T-helper 2 cell (primary cell): ENCODE data around the gene DNAJB14.
A peak's percentile ranks its signal among the peaks of the same experiment; 100 is the strongest.

Source experiments
- DNase-seq, 5 experiments: peaks; one replicate each; pipeline versions ENCODE4 v3.0.0 to v3.0.0-alpha.2; 2012 to 2022

DNAJB14 gene

GRCh38 chr4:99861120-99861905 is 85.1 kb downstream of the DNAJB14 start:
- DNase-seq: peak in 1 of 5 experiments; percentile 74

GRCh38 chr4:99860521-99860920 is 85.9 kb downstream of the DNAJB14 start:
- DNase-seq: no peak

- DNase-seq: no peak
Observed at GRCh38 chr4:99859618-99860017, 86.8 kb downstream of the DNAJB14 start.

DNA sequence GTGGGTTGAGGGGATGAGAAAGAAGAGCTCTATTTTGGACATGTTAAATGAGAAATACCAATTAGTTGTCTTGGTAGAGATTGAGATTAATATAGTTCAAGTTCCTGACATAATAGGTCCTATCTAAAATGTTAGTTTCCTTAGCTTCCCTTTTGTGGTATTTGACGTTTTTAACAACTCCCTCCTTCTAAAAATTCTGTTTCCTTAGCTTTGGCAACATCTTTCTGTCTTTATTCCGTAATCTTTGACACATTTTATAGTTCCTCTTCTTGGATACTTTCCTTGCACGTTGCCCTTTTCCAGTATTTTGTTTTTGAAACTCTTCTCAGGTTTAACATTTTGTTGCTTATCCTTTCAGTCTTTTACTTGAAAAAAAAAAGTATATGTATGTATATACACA is 89.1 kb downstream of the DNAJB14 start:
- no peak for DNase-seq

GRCh38 chr4:99856166-99856565 is 90.3 kb downstream of the DNAJB14 start:
- DNase-seq: peak in 1 of 5 experiments; percentile 58

DNA sequence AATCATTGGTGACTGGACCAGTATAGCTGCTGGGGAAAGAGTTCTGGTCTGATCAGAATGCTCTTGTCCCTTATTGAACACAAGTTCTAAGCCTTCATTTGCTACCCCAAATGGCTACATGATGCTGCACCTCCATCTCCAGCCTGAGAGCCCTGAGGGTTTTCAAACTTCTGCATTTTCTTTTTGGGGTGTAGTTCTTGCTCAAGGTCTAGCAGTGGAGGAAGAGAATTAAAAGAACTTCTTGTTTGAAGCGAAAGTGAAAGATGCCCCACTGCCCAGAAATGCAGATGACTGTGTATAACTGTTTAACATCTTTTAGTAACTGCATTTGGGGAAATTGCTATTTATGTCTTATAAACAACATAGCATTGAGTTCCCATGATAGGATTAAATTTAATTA is 90.7 kb downstream of the DNAJB14 start:
- peak in 1 of 5 experiments; percentile 72 for DNase-seq

GRCh38 chr4:99853999-99854398 is 92.4 kb downstream of the DNAJB14 start:
- DNase-seq: no peak

- no peak for DNase-seq
Observed at GRCh38 chr4:99853190-99853589, 93.2 kb downstream of the DNAJB14 start.

- peak in 1 of 5 experiments; percentile 38 for DNase-seq
Observed at GRCh38 chr4:99852199-99852749, 94.1 kb downstream of the DNAJB14 start.

DNA sequence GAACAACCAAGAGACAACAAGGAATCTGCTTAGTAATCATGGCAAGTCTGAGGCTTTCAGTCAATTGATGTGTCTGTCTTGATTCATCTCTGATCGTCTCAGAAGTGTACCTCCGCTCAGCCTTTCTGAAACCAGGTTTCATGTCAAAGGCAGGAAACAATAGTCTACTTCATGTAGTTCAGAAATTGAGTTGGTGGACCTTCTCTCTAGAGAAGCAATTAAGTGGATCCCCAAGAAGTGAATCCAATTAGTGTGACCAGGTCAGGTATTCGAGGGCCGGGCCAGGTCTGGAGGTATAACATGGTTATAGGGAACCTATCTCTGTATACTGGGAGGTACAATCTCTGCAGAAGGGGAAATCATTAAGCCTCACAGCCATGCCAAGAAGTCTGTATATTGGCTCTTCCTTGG is 97.8 kb downstream of the DNAJB14 start:
- DNase-seq: peak in 1 of 5 experiments; percentile 86

DNA sequence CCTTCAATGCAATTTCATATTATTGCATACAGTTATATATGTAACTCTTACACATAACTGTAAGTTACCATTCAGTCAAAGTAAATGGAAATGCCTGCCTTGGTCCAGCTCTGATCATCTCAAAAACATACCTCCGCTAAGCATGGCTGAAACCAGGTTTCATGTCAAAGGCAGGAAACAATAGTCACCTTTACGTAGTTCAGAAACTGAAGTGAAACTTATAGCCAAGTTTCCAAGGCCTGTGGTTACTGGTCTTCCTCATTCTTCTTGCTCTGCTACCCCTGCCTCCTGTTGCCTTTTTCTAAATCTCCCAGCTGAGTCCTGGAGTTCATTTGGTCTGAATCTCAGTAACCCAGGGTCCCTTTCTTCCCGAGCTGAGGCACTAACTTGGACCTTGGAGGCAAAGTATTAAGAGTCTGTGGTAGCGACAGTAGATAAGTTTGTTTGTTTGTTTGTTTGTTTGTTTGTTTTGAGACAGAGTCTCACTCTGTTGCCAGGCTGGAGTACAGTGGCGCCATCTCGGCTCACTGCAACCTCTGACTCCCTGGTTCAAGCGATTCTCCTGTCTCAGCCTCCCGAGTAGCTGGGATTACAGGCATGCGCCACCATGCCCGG is 98.9 kb downstream of the DNAJB14 start:
- peak in 1 of 5 experiments; percentile 79 for DNase-seq

DNA sequence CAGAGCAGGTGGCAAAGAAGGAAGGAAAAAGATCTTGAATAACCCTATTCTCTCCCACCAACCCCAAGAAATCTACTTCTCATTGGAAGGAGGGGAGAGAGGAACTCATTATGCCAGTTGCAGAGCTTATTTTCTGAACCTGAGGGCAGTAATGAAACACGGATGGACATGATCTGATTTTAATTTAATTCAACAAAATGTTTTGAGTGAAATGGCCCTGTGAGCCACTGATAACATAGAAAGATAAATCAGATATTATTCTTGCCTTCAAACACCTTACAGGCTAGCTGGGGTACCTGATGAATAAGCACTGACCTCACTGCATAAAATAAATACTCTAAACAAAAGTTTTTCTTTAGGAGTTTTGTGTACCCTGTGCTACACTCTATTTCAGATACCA is 99.5 kb downstream of the DNAJB14 start:
- no peak for DNase-seq
